SIG-M5 treated with dmso at 0.1 percent for 504 hours (cell line): Measurements from ENCODE around the gene DIRAS2.
A peak's percentile ranks its signal among the peaks of the same experiment; 100 is the strongest.
"Not testable (repeated sequence)": the region's sequence is repeated elsewhere in the genome, so short reads cannot be mapped to it uniquely, and the experiment has no call there.

Source experiments
- DNase-seq: peaks from one replicate; lab custom pipeline; 2025; ENCODE audit not compliant: unreplicated experiment; lab: John Stamatoyannopoulos, UW

The DIRAS2 gene

GRCh38 chr9:90642570-90643539, at the start of gene DIRAS2:
Gene DIRAS2 (minus strand): TSS chr9:90642824. CDS start chr9:90613827, 28,997 bp downstream.
- peak; percentile 36 for DNase-seq

- DNase-seq: no peak
Observed at GRCh38 chr9:90684736-90685135, 42.1 kb upstream of the DIRAS2 start.

GRCh38 chr9:90684106-90684505, 41.5 kb upstream of the DIRAS2 start:
- DNase-seq: no peak

- DNase-seq: no peak
Observed at GRCh38 chr9:90680534-90680933, 37.9 kb upstream of the DIRAS2 start.

GRCh38 chr9:90665072-90665471, 22.4 kb upstream of the DIRAS2 start:
- no peak for DNase-seq

GRCh38 chr9:90659650-90660364, 17.2 kb upstream of the DIRAS2 start:
- DNase-seq: no peak

GRCh38 chr9:90658783-90659182, 16.2 kb upstream of the DIRAS2 start:
- DNase-seq: no peak

GRCh38 chr9:90658181-90658580, 15.6 kb upstream of the DIRAS2 start:
- no peak for DNase-seq

GRCh38 chr9:90656876-90657275, 14.3 kb upstream of the DIRAS2 start:
- not testable (repeated sequence) for DNase-seq

GRCh38 chr9:90651246-90651645, 8.6 kb upstream of the DIRAS2 start:
- DNase-seq: no peak

GRCh38 chr9:90647843-90648242, 5.2 kb upstream of the DIRAS2 start:
- DNase-seq: no peak

- no peak for DNase-seq
Observed at GRCh38 chr9:90645721-90646120, 3.1 kb upstream of the DIRAS2 start.

GRCh38 chr9:90641884-90642487, 638 bp downstream of the DIRAS2 start:
- DNase-seq: no peak

GRCh38 chr9:90641086-90641485, 1.5 kb downstream of the DIRAS2 start:
- no peak for DNase-seq

- DNase-seq: no peak
Observed at GRCh38 chr9:90640361-90640760, 2.3 kb downstream of the DIRAS2 start.

GRCh38 chr9:90637626-90638025, 5.0 kb downstream of the DIRAS2 start:
- no peak for DNase-seq

GRCh38 chr9:90632647-90633207, 9.9 kb downstream of the DIRAS2 start:
- no peak for DNase-seq

GRCh38 chr9:90631964-90632363, 10.7 kb downstream of the DIRAS2 start:
- DNase-seq: no peak

- DNase-seq: no peak
Observed at GRCh38 chr9:90629991-90630390, 12.6 kb downstream of the DIRAS2 start.

- DNase-seq: no peak
Observed at GRCh38 chr9:90629354-90629753, 13.3 kb downstream of the DIRAS2 start.

GRCh38 chr9:90616806-90617205, 25.8 kb downstream of the DIRAS2 start:
- no peak for DNase-seq
